ENCODE measurements around the gene HSF5. TPM values are rescaled to one million over a fixed set of nuclear protein-coding genes. Genes with fewer than 3 reads are reported as not detected.
A peak's percentile ranks its signal among the peaks of the same experiment; 100 is the strongest.

HSF5 gene
- total RNA-seq, 6 donors from 2014 or later = 0.07 to 0.39 (median 0.30) TPM; not detected in 1

DNA sequence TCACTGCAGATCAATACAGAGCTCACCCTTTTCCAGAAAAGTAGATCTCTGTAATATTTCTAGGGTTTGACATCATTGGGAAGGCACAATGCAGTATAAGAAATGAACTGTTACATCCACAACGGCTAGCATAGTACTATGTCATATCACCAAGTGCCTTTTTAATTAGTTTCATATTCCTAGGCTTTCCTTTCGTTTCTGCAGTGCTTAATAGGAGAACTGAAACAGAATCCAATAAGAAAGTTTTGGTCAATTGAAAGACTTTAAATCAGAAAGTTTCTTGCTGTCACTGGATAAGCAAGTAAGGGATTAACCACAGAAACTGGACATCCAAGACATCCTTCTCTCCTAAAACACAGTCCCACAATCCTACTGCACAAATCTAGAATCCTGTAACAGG is 67.4 kb downstream of the HSF5 start:
- H3K4me3 ChIP-seq = no peak overlapping the region
- H3K27ac ChIP-seq = no peak overlapping the region
- DNase-seq (no peak), ATAC-seq (ENCODE audit: low FRiP score in 2 of 2) (no peak)
- H3K27me3 ChIP-seq = no peaks in the 10 kb centered on the region
- no peak for TF ChIP-seq POLR2A (IDR thresholded peaks at IDR 0.05)
- no peak for TF ChIP-seq EP300 (IDR thresholded peaks at IDR 0.05)
- no peak for TF ChIP-seq POLR2AphosphoS5 (IDR thresholded peaks at IDR 0.05)
- TF ChIP-seq, protein P1, sequence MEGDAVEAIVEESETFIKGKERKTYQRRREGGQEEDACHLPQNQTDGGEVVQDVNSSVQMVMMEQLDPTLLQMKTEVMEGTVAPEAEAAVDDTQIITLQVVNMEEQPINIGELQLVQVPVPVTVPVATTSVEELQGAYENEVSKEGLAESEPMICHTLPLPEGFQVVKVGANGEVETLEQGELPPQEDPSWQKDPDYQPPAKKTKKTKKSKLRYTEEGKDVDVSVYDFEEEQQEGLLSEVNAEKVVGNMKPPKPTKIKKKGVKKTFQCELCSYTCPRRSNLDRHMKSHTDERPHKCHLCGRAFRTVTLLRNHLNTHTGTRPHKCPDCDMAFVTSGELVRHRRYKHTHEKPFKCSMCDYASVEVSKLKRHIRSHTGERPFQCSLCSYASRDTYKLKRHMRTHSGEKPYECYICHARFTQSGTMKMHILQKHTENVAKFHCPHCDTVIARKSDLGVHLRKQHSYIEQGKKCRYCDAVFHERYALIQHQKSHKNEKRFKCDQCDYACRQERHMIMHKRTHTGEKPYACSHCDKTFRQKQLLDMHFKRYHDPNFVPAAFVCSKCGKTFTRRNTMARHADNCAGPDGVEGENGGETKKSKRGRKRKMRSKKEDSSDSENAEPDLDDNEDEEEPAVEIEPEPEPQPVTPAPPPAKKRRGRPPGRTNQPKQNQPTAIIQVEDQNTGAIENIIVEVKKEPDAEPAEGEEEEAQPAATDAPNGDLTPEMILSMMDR (IDR thresholded peaks at IDR 0.05) = no peak
- WGBS, 2 donors = 53 to 55% methylated on average over 2 of the region's 2 CpGs
- no peaks in the 10 kb centered on the region for H3K36me3 ChIP-seq
- peaks cover 0 to 8% (median 4%) of the 10 kb centered on the region in 4 donors for H3K4me1 ChIP-seq
- H3K9me3 ChIP-seq = no peaks in the 10 kb centered on the region

DNA sequence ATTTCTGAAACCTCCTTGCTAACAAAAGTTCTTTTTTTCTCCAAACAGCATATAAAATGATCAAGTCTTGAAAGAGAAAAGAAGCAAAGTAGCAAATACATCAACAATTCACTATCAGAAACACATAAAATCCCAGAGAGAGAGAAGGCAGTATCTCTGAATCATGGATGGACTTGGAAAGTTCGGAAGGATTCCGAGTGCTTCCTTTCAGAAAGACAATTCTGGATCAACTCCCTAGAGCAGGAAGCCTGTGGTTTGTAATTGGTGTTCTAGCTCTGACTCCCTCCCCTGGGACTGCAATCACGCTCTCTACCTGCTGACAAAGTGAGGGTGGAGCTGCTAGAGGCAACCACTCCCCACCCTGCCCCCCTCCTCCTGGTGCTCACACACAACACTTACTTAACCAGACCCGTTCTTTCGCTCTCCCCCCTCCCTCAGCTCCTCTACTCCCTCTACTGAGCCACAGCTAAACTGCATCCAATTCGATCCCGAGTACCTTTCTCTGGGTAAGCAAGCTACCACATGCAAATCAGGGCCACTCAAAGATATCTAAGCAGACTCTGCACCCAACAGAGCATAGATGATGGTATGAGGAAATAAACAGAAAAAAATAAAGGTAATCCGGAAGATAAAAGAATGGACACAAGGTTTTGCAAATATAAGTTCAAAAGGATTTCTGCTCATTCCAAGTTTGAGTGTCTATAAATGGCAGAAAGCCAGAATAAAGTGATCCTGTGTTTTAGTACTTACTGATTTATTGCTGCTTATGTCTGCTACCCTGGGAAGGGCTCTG is 70.7 kb downstream of the HSF5 start, which contains the start of gene RNF43:
Gene RNF43 (minus strand): TSS at position 235 of the 793 bp plus-strand sequence. CDS start 1,957 bp downstream, outside the sequence.
- peak; percentile 47 to 86 for TF ChIP-seq POLR2AphosphoS5 (IDR thresholded peaks at IDR 0.05)
- peak in 3 of 4 donors; percentile 50 to 85 (median 58) for TF ChIP-seq POLR2A (IDR thresholded peaks at IDR 0.05)
- TF ChIP-seq EP300 (IDR thresholded peaks at IDR 0.05) = no peak
- TF ChIP-seq, protein P1 (IDR thresholded peaks at IDR 0.05) = peak; percentile 56 to 87 (median 80)
- peak within 1 kb of the TSS; percentile 30 to 45 (median 37) for H3K4me3 ChIP-seq
- no peaks in the 10 kb centered on the region for H3K36me3 ChIP-seq
- DNase-seq = peak in 1 of 2 donors; percentile 98
- H3K4me1 ChIP-seq = peaks cover 0 to 8% (median 4%) of the 10 kb centered on the region in 4 donors
- H3K27ac ChIP-seq = peak within 1 kb of the TSS; percentile 57 to 67 (median 66)
- H3K27me3 ChIP-seq = no peaks in the 10 kb centered on the region
- ATAC-seq (ENCODE audit: low FRiP score in 2 of 2) = peak; percentile 98 to 100
- H3K9me3 ChIP-seq = no peaks in the 10 kb centered on the region
- 6 to 8% methylated on average over 8 of the region's 8 CpGs for WGBS, 2 donors

DNA sequence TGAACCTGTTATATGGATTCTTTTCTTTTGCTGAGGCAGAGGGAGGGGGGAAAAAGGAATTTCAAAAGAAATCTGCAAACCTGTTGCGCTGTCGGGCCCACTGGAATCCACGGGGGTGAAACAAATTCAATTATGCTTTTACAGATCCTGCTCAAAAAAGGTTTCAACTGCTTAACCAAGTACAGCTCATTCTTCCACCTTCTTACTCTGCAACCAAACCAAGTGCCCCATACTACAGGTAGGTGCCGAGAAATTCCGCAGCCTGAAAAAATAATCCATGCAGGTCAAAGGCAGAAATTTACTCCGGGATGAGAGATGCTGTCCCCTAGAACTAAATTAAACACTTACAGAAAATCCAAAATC is 71.3 kb downstream of the HSF5 start:
- ATAC-seq (ENCODE audit: low FRiP score in 2 of 2) (no peak), DNase-seq (no peak)
- TF ChIP-seq POLR2AphosphoS5 (IDR thresholded peaks at IDR 0.05) (no peak), POLR2A (IDR thresholded peaks at IDR 0.05) (no peak), EP300 (IDR thresholded peaks at IDR 0.05) (no peak)
- TF ChIP-seq, protein P1 (IDR thresholded peaks at IDR 0.05) = no peak
- Histone ChIP-seq H3K4me3 (peak overlapping the region; percentile 30 to 45 (median 37)), H3K27me3 (no peaks in the 10 kb centered on the region), H3K4me1 (peaks cover 0 to 8% (median 4%) of the 10 kb centered on the region in 4 donors), H3K9me3 (no peaks in the 10 kb centered on the region), H3K36me3 (no peaks in the 10 kb centered on the region), H3K27ac (peak overlapping the region; percentile 57 to 67 (median 66))
- WGBS, 2 donors = 36 to 41% methylated on average over 6 of the region's 6 CpGs

DNA sequence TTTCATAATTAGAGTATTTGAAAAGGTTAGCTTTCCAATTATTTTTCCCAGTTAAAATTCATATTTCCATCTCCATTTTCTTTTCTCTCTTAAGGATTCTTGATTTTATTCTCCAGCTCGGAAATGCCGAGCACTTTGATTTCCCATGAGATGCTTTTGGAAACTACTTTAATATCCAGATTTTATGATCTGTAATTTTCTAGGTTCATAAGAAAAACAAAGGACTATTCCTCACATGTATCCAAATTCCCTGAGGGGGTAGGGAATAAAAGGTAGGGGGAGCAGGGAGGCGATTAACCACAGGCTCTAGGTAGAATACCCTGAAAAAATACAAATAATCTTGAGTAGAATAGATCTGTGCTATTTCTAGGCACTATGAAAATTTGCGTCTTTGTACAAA is 71.8 kb downstream of the HSF5 start:
- peak overlapping the region in 3 of 4 donors; percentile 33 to 45 (median 41) for H3K4me3 ChIP-seq
- no peaks in the 10 kb centered on the region for H3K9me3 ChIP-seq
- TF ChIP-seq, protein P1 (IDR thresholded peaks at IDR 0.05) = no peak
- TF ChIP-seq EP300 (IDR thresholded peaks at IDR 0.05) (no peak), POLR2A (IDR thresholded peaks at IDR 0.05) (no peak), POLR2AphosphoS5 (IDR thresholded peaks at IDR 0.05) (no peak)
- H3K27ac ChIP-seq = peak overlapping the region; percentile 57 to 67 (median 66)
- ATAC-seq (ENCODE audit: low FRiP score in 2 of 2) (no peak), DNase-seq (no peak)
- 66 to 67% methylated on average over 4 of the region's 4 CpGs for WGBS, 2 donors
- H3K4me1 ChIP-seq = peaks cover 0 to 8% (median 4%) of the 10 kb centered on the region in 4 donors
- H3K36me3 ChIP-seq = no peaks in the 10 kb centered on the region
- H3K27me3 ChIP-seq = no peaks in the 10 kb centered on the region

Data from upper lobe of left lung (tissue), 6 donors.